HepG2 (cell line): ENCODE results near the gene FYB1. TPM values are rescaled to one million over a fixed set of nuclear protein-coding genes. Genes with fewer than 3 reads are reported as not detected.

Source experiments
- ATAC-seq: fragments of 200-7000 bp; cut with Tn5 transposase; 3 replicates; pipeline ENCODE4 v1.9.1; 2020; ENCODE audit warnings: mild to moderate bottlenecking, moderate library complexity
- BruUV-seq: library from RNA; stranded (reverse); fragments of 400-500 nt; replicated peaks from 2 replicates; lab custom pipeline; 2021; lab: Mats Ljungman, UMichigan
- CTCF ChIA-PET: fragments of 300-600 bp; formaldehyde crosslinking; extraction: SDS; loops from one replicate; lab custom pipeline; 2021; ENCODE audit warnings: low total read pairs, inconsistent platforms, low intra/inter-chr PET ratio; lab: Yijun Ruan, JAX
- POLR2A ChIA-PET: fragments of 350-600 bp; sonication (Branson Sonifier 250); formaldehyde crosslinking; loops from one replicate; lab custom pipeline; 2020; ENCODE audit warnings: antibody characterized with exemption, inconsistent platforms; lab: Yijun Ruan, JAX
- DNase-seq: peaks from one replicate; pipeline ENCODE4 v3.0.0-alpha.2; 2015; ENCODE audit warnings: low spot score
- FAIRE-seq: peaks from 3 replicates; lab custom pipeline; 2011; peaks lifted over from hg19 to GRCh38; lab: Jason Lieb, UNC
- H2AFZ ChIP-seq: one replicate; pipeline ENCODE4 v1.6.1; 2011; ENCODE audit warnings: low read length, inconsistent platforms
- H3K27ac ChIP-seq: fragments of 300-600 bp; 3 replicates; pipeline ENCODE4 v1.8.0; 2011; ENCODE audit warnings: mixed run types, mild to moderate bottlenecking, mixed read lengths, low read length, inconsistent platforms; ENCODE audit not compliant: insufficient read depth; ENCODE audit errors: extremely low read length
- H3K27me3 ChIP-seq, 2 experiments: fragments of 200-600 bp in 1 of 2; 2 replicates in 1 of 2; 3 replicates in 1 of 2; pipeline versions ENCODE4 v1.6.0 to v1.8.0; 2011; ENCODE audit warnings: low read length in 2 of 2, mild to moderate bottlenecking in 2 of 2, moderate library complexity in 2 of 2, inconsistent platforms in 1 of 2; ENCODE audit not compliant: insufficient read depth in 2 of 2, control insufficient read depth in 1 of 2
- H3K36me3 ChIP-seq, 2 experiments: fragments of 200-600 bp in 1 of 2; replicated peaks in 1 of 2; 2 replicates in 1 of 2; 3 replicates in 1 of 2; pipeline versions ENCODE4 v1.5.1 to v1.8.0; 2011; ENCODE audit warnings: low read length in 2 of 2, inconsistent platforms in 1 of 2; ENCODE audit not compliant: insufficient read depth in 2 of 2, control insufficient read depth in 1 of 2
- H3K4me1 ChIP-seq: 2 replicates; pipeline ENCODE4 v1.5.1; 2012; ENCODE audit warnings: low read length, inconsistent platforms; ENCODE audit not compliant: insufficient read depth
- H3K4me2 ChIP-seq: 2 replicates; pipeline ENCODE4 v1.6.0; 2011; ENCODE audit warnings: low read depth, low read length, inconsistent platforms
- H3K4me3 ChIP-seq, 3 experiments: fragments of 200-600 bp in 1 of 3; sonication (generic), shearing (Covaris generic) in 1 of 3; replicated peaks in 1 of 3; 2 replicates each; pipeline ENCODE4 v1.5.1; 2011 to 2016; ENCODE audit warnings: low read length in 3 of 3, inconsistent platforms in 2 of 3, low read depth in 2 of 3, mild to moderate bottlenecking in 2 of 3, control low read depth in 1 of 3, mixed read lengths in 1 of 3; ENCODE audit not compliant: insufficient read depth in 1 of 3
- H3K79me2 ChIP-seq: one replicate; pipeline ENCODE4 v1.6.1; 2011; ENCODE audit warnings: low read length, inconsistent platforms; ENCODE audit not compliant: insufficient read depth
- H3K9ac ChIP-seq: 2 replicates; pipeline ENCODE4 v1.6.0; 2011; ENCODE audit warnings: mild to moderate bottlenecking, low read depth, low read length, inconsistent platforms; ENCODE audit not compliant: insufficient read depth
- H3K9me3 ChIP-seq: 2 replicates; pipeline ENCODE4 v1.5.1; 2012; ENCODE audit warnings: mild to moderate bottlenecking, low read length
- H4K20me1 ChIP-seq: 2 replicates; pipeline ENCODE4 v1.6.0; 2011; ENCODE audit warnings: inconsistent platforms, mild to moderate bottlenecking, low read length, moderate library complexity; ENCODE audit not compliant: insufficient read depth
- FOXO1 ChIP-seq: sonication (generic); formaldehyde crosslinking; IDR thresholded peaks from 2 replicates; pipeline ENCODE4 v1.4.0; 2020; ENCODE audit warnings: missing genetic modification reagents
- SYNCRIP ChIP-seq: fragments of 200-400 bp; formaldehyde crosslinking; IDR thresholded peaks from 2 replicates; pipeline ENCODE4 v1.6.1; 2018; ENCODE audit warnings: mild to moderate bottlenecking, low read depth, low read length; ENCODE audit not compliant: insufficient read depth
- ZC3H4 ChIP-seq: sonication (generic); formaldehyde crosslinking; IDR thresholded peaks from 2 replicates; pipeline ENCODE4 v1.4.0; 2020; ENCODE audit warnings: missing genetic modification reagents, borderline replicate concordance
- WGBS: methylation state at CpG from one replicate; pipeline ENCODE4 v1.1.6; 2017; ENCODE audit warnings: low lambda C conversion rate; 5-methylcytosine and 5-hydroxymethylcytosine counted together
- in situ Hi-C: cut with HindIII; loops from 2 replicates; pipeline ENCODE4 v1.10.0; 2017; ENCODE audit warnings: low pct_unique_long_range_greater_than_20kb; ENCODE audit not compliant: extremely low pct_ligation_motif_present
- intact Hi-C: fragments of 100-400 bp; cut with micrococcal nuclease; formaldehyde crosslinking; loops from one replicate; pipeline ENCODE4 v1.10.0; 2022; ENCODE audit not compliant: unreplicated experiment
- polyA plus RNA-seq, 8 experiments: library from polyadenylated mRNA; depleted of rRNA in 3 of 8; stranded (reverse) in 7 of 8; unstranded in 1 of 8; fragments of >200 nt; fragmentation: Illumina TruSeq in 4 of 8; extraction: Trizol in 4 of 8; gene quantifications; 2 replicates each; pipeline versions ENCODE4 v1.2.1 to v1.2.3, GENCODE V29; 2011 to 2016; ENCODE audit warnings: low read depth in 4 of 8, missing spikeins in 1 of 8, mixed read lengths in 1 of 8; ENCODE audit not compliant: insufficient read depth in 1 of 8
- total RNA-seq, 5 experiments: library from RNA; depleted of rRNA; stranded (reverse); fragments of >200 nt; fragmentation: Illumina TruSeq; extraction: Trizol; gene quantifications; 2 replicates each; pipeline ENCODE4 v1.2.3, GENCODE V29; 2016; ENCODE audit warnings: low read depth in 1 of 5

Gene FYB1
- total and polyA plus RNA-seq, 2 of the 13 experiments (the other 11 are each of a cell fraction or from before 2014, with no cell fraction given), result 0.03 TPM; not detected in 1

DNA sequence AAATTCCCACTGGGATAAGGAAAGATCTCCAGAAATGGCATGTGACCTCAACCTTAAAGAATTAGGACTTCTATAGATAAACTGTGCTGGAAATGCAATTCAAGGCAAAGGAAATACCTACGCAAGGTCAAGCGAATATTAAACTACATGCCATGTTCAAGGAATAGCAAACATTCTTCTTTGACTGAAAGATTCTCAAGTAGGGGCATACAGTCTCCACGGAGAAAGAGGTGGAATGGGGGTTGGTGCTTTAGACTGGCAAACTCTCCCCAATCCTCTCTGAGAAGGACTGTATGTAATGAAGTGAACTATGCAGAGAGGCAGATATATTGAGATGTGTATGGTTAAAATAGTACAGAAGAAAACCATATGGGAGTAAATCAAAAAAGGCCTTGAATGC lies 151.3 kb downstream of the FYB1 start:
- Histone ChIP-seq H2AFZ (no peak overlapping the region), H3K9ac (no peak overlapping the region), H3K9me3 (peaks cover 14% of the 10 kb centered on the region; the same call in 1 of the 2 replicates), H3K4me1 (peaks cover 24% of the 10 kb centered on the region), H3K27me3 (no peaks in the 10 kb centered on the region), H3K27ac (no peak overlapping the region), H3K4me3 (no peak overlapping the region), H3K36me3 (peaks cover 2 to 14% of the 10 kb centered on the region in 2 experiments; a peak in 2 of 5 replicates), H3K4me2 (no peak overlapping the region), H3K79me2 (peaks cover 95% of the 10 kb centered on the region), H4K20me1 (peaks cover 32% of the 10 kb centered on the region)
- WGBS, result 97% methylated on average over 3 of the region's 3 CpGs
- intact Hi-C loops (no loop called here), in situ Hi-C loops (no loop called here)
- DNase-seq (no peak), ATAC-seq (no peak), FAIRE-seq (no peak)
- no peak for TF ChIP-seq SYNCRIP
- CTCF ChIA-PET, result no interaction called here
- BruUV-seq, result no TSS peak
- POLR2A ChIA-PET, result no interaction called here

GRCh38 chr5:39064450-39064849 lies 154.9 kb downstream of the FYB1 start:
- Histone ChIP-seq H3K79me2 (peaks cover 94% of the 10 kb centered on the region), H3K9me3 (peaks cover 14% of the 10 kb centered on the region; the same call in 1 of the 2 replicates), H3K4me3 (no peak overlapping the region), H2AFZ (no peak overlapping the region), H3K27ac (no peak overlapping the region), H4K20me1 (peaks cover 22% of the 10 kb centered on the region), H3K27me3 (no peaks in the 10 kb centered on the region), H3K9ac (no peak overlapping the region), H3K36me3 (peaks cover 2 to 10% of the 10 kb centered on the region in 2 experiments; a peak in 2 of 5 replicates), H3K4me2 (no peak overlapping the region), H3K4me1 (0 out of 2 replicates have a peak, but pooled peaks cover 9% of the 10 kb centered on the region)
- 98% methylated on average over 3 of the region's 3 CpGs for WGBS
- intact Hi-C loops, result no loop called here
- POLR2A ChIA-PET, result no interaction called here
- FAIRE-seq (no peak), DNase-seq (no peak), ATAC-seq (no peak)
- TF ChIP-seq ZC3H4, result no peak
- no peak for TF ChIP-seq FOXO1 (CRISPR knock-in tag)
- CTCF ChIA-PET, result no interaction called here
- BruUV-seq, result no TSS peak
- in situ Hi-C loops, result no loop called here
